ENCODE data around the gene IFIT1B.
A peak's percentile ranks its signal among the peaks of the same experiment; 100 is the strongest.

IFIT1B gene

GRCh38 chr10:89414146-89414878, 36.5 kb downstream of the IFIT1B start, which contains the start of gene IFIT5:
IFIT5 (plus strand) TSS chr10:89414568; CDS start chr10:89414799, 231 bp downstream.
- DNase-seq = peak; percentile 48 to 60

GRCh38 chr10:89414879-89415821, 37.3 kb downstream of the IFIT1B start:
- peak; percentile 33 to 39 for DNase-seq

GRCh38 chr10:89416465-89416864, 38.6 kb downstream of the IFIT1B start:
- DNase-seq = no peak

- DNase-seq = no peak
Observed at GRCh38 chr10:89419548-89419947, 41.7 kb downstream of the IFIT1B start.

- DNase-seq = no peak
Observed at GRCh38 chr10:89421018-89421476, 43.2 kb downstream of the IFIT1B start.

GRCh38 chr10:89425000-89425399, 47.1 kb downstream of the IFIT1B start:
- DNase-seq = no peak

GRCh38 chr10:89426230-89426868, 48.5 kb downstream of the IFIT1B start:
- no peak for DNase-seq

GRCh38 chr10:89427629-89428028, 49.8 kb downstream of the IFIT1B start:
- no peak for DNase-seq

GRCh38 chr10:89428877-89429276, 51.0 kb downstream of the IFIT1B start:
- DNase-seq = no peak

- no peak for DNase-seq
Observed at GRCh38 chr10:89431977-89432376, 54.1 kb downstream of the IFIT1B start.
